H1 (cell line): ENCODE data around the gene SMG7. TPM values are rescaled to one million over a fixed set of nuclear protein-coding genes. Genes with fewer than 3 reads are reported as not detected.

Experiments used
- CTCF ChIA-PET: fragments of 300-600 bp; sonication (Branson Sonifier 250); formaldehyde crosslinking; loops from one replicate; lab custom pipeline; 2021; ENCODE audit not compliant: partially characterized antibody; lab: Charles Lee
- POLR2A ChIA-PET: fragments of 300-600 bp; sonication (Branson Sonifier 250); formaldehyde crosslinking; loops from one replicate; lab custom pipeline; 2021; ENCODE audit warnings: inconsistent platforms; ENCODE audit not compliant: partially characterized antibody; lab: Charles Lee
- DNase-seq, 2 experiments: peaks; one replicate each; pipeline versions ENCODE4 v3.0.0 to v3.0.0-alpha.2; 2010 to 2022; ENCODE audit warnings: low spot score in 2 of 2, low read depth in 1 of 2, mixed read lengths in 1 of 2
- FAIRE-seq: peaks from 2 replicates; lab custom pipeline; 2011; peaks lifted over from hg19 to GRCh38; lab: Jason Lieb, UNC
- H2AFZ ChIP-seq: 2 replicates; pipeline ENCODE4 v1.8.1; 2012; ENCODE audit warnings: low read length, inconsistent platforms
- H2AK5ac ChIP-seq: 2 replicates; pipeline ENCODE4 v1.6.1; 2013; ENCODE audit warnings: low read depth, low read length
- H2BK120ac ChIP-seq: replicated peaks from 2 replicates; pipeline ENCODE3; 2013; ENCODE audit warnings: low read depth, low read length, inconsistent platforms
- H2BK12ac ChIP-seq: 2 replicates; pipeline ENCODE4 v1.6.1; 2013; ENCODE audit warnings: low read depth, low read length
- H2BK15ac ChIP-seq: 2 replicates; pipeline ENCODE4 v1.6.1; 2013; ENCODE audit warnings: low read length
- H2BK20ac ChIP-seq: 2 replicates; pipeline ENCODE4 v1.6.1; 2013; ENCODE audit warnings: low read length
- H2BK5ac ChIP-seq: 2 replicates; pipeline ENCODE4 v1.6.1; 2013; ENCODE audit warnings: low read depth, low read length
- H3K14ac ChIP-seq: 2 replicates; pipeline ENCODE4 v1.6.1; 2013; ENCODE audit warnings: inconsistent platforms; ENCODE audit not compliant: insufficient read length
- H3K18ac ChIP-seq: 2 replicates; pipeline ENCODE4 v1.6.1; 2013; ENCODE audit warnings: low read length; ENCODE audit errors: extremely low read depth
- H3K23ac ChIP-seq: 2 replicates; pipeline ENCODE4 v1.6.1; 2013; ENCODE audit warnings: inconsistent platforms; ENCODE audit not compliant: insufficient read length
- H3K23me2 ChIP-seq: 2 replicates; pipeline ENCODE4 v1.6.1; 2013; ENCODE audit warnings: low read depth, low read length
- H3K27ac ChIP-seq: 2 replicates; pipeline ENCODE4 v1.6.1; 2011; ENCODE audit warnings: low read depth, low read length, inconsistent platforms
- H3K27me3 ChIP-seq, 4 experiments: replicated peaks in 1 of 4; 1 replicate in 1 of 4; 2 replicates in 3 of 4; pipeline versions ENCODE4 v1.6.1 to v1.8.1; 2011 to 2013; ENCODE audit warnings: low read length in 3 of 4, mild to moderate bottlenecking in 3 of 4, inconsistent platforms in 2 of 4, mixed read lengths in 2 of 4, moderate library complexity in 1 of 4; ENCODE audit not compliant: control insufficient read depth in 3 of 4, insufficient read depth in 3 of 4; ENCODE audit errors: extremely low read depth in 1 of 4
- H3K36me3 ChIP-seq, 4 experiments: 2 replicates each; pipeline versions ENCODE4 v1.6.1 to v1.8.1; 2011 to 2013; ENCODE audit warnings: mild to moderate bottlenecking in 4 of 4, low read length in 3 of 4, moderate library complexity in 2 of 4, control low read depth in 1 of 4, inconsistent platforms in 1 of 4; ENCODE audit not compliant: insufficient read depth in 4 of 4, control insufficient read depth in 2 of 4
- H3K4ac ChIP-seq: replicated peaks from 2 replicates; pipeline ENCODE3; 2013; ENCODE audit warnings: low read length, low read depth, mixed read lengths, inconsistent platforms; ENCODE audit not compliant: insufficient read length
- H3K4me1 ChIP-seq, 4 experiments: replicated peaks in 1 of 4; 1 replicate in 1 of 4; 2 replicates in 3 of 4; pipeline versions ENCODE4 v1.6.1 to v1.8.1; 2011 to 2013; ENCODE audit warnings: low read length in 3 of 4, inconsistent platforms in 2 of 4, mixed read lengths in 1 of 4; ENCODE audit not compliant: insufficient read depth in 4 of 4, control insufficient read depth in 3 of 4
- H3K4me2 ChIP-seq, 2 experiments: 2 replicates each; pipeline versions ENCODE4 v1.6.1 to v1.8.1; 2011 to 2013; ENCODE audit warnings: low read depth in 2 of 2, low read length in 2 of 2, control low read depth in 1 of 2, inconsistent platforms in 1 of 2, mild to moderate bottlenecking in 1 of 2; ENCODE audit not compliant: insufficient read depth in 1 of 2
- H3K4me3 ChIP-seq, 4 experiments: fragments of 200-600, 300-600 bp in 1 of 4; sonication (generic), shearing (Covaris generic), sonication (Bioruptor Twin) in 1 of 4; 2 replicates each; pipeline versions ENCODE4 v1.5.1 to v1.8.1; 2011 to 2016; ENCODE audit warnings: low read length in 4 of 4, low read depth in 3 of 4, control low read depth in 2 of 4, inconsistent platforms in 2 of 4, mild to moderate bottlenecking in 2 of 4, mixed read lengths in 1 of 4, moderate library complexity in 1 of 4; ENCODE audit not compliant: insufficient read depth in 2 of 4; ENCODE audit errors: extremely low read depth in 1 of 4
- H3K56ac ChIP-seq: replicated peaks from 2 replicates; pipeline ENCODE3; 2013; ENCODE audit warnings: low read depth, mild to moderate bottlenecking, mixed read lengths, low read length, inconsistent platforms; ENCODE audit not compliant: insufficient read length
- H3K79me1 ChIP-seq: 2 replicates; pipeline ENCODE4 v1.6.1; 2013; ENCODE audit warnings: low read depth, low read length, control low read depth
- H3K79me2 ChIP-seq, 2 experiments: 2 replicates each; pipeline versions ENCODE4 v1.6.1 to v1.8.1; 2012 to 2013; ENCODE audit warnings: low read length in 2 of 2, mild to moderate bottlenecking in 2 of 2, inconsistent platforms in 1 of 2; ENCODE audit not compliant: insufficient read depth in 2 of 2, control insufficient read depth in 1 of 2
- H3K9ac ChIP-seq, 4 experiments: replicated peaks in 1 of 4; 1 replicate in 1 of 4; 2 replicates in 3 of 4; pipeline versions ENCODE4 v1.6.1 to v1.8.1; 2011 to 2013; ENCODE audit warnings: low read depth in 3 of 4, low read length in 3 of 4, control low read depth in 2 of 4, mild to moderate bottlenecking in 2 of 4, moderate library complexity in 2 of 4, inconsistent platforms in 1 of 4; ENCODE audit errors: extremely low read depth in 1 of 4
- H3K9me3 ChIP-seq, 2 experiments: 2 replicates each; pipeline versions ENCODE4 v1.6.1 to v1.8.1; 2012 to 2013; ENCODE audit warnings: mild to moderate bottlenecking in 2 of 2, moderate library complexity in 2 of 2, control low read depth in 1 of 2, inconsistent platforms in 1 of 2, low read depth in 1 of 2, low read length in 1 of 2, mixed read lengths in 1 of 2; ENCODE audit not compliant: insufficient read depth in 2 of 2
- H4K20me1 ChIP-seq, 2 experiments: replicated peaks in 1 of 2; 2 replicates each; pipeline versions ENCODE3 to v1.8.1; 2011 to 2013; ENCODE audit warnings: inconsistent platforms in 2 of 2, low read length in 2 of 2, mild to moderate bottlenecking in 1 of 2; ENCODE audit not compliant: insufficient read depth in 2 of 2, control insufficient read depth in 1 of 2
- H4K5ac ChIP-seq: 2 replicates; pipeline ENCODE4 v1.6.1; 2013; ENCODE audit warnings: low read length, low read depth, mixed read lengths, inconsistent platforms; ENCODE audit not compliant: insufficient read length
- H4K8ac ChIP-seq: 2 replicates; pipeline ENCODE4 v1.8.0; 2013; ENCODE audit warnings: mild to moderate bottlenecking, moderate library complexity, low read length, inconsistent platforms; ENCODE audit not compliant: insufficient read depth; ENCODE audit errors: extremely low read depth
- H4K91ac ChIP-seq: replicated peaks from 2 replicates; pipeline ENCODE3; 2013; ENCODE audit warnings: low read length, mixed read lengths, inconsistent platforms; ENCODE audit not compliant: insufficient read length
- HDAC6 ChIP-seq: IDR thresholded peaks from one replicate; pipeline ENCODE4 v1.7.1; 2012; ENCODE audit warnings: low read depth, mild to moderate bottlenecking, inconsistent platforms, low read length, moderate library complexity
- KDM4A ChIP-seq: IDR thresholded peaks from one replicate; pipeline ENCODE4 v1.7.1; 2012; ENCODE audit warnings: low read depth, mild to moderate bottlenecking, moderate library complexity, low read length, inconsistent platforms; ENCODE audit not compliant: severe bottlenecking
- WGBS, 2 experiments: shearing (Covaris generic) in 1 of 2; methylation state at CpG; one replicate each; pipeline versions ENCODE4 v1.1.6 to v1.1.7; 2013 to 2015; ENCODE audit warnings: low lambda C conversion rate in 2 of 2, mixed read lengths in 2 of 2, inconsistent platforms in 1 of 2, low coverage in 1 of 2, missing lambda C conversion rate in 1 of 2; ENCODE audit not compliant: insufficient replicate concordance in 2 of 2, insufficient coverage in 1 of 2, insufficient read length in 1 of 2; ENCODE audit errors: extremely low coverage in 1 of 2, missing lambda C conversion rate in 1 of 2; 5-methylcytosine and 5-hydroxymethylcytosine counted together
- polyA plus RNA-seq, 7 experiments: library from polyadenylated mRNA; depleted of rRNA in 3 of 7; stranded (reverse) in 5 of 7; unstranded in 2 of 7; fragments of >200 nt in 5 of 7; fragments of 200-250 nt in 2 of 7; gene quantifications; 1 replicate in 5 of 7; 2 replicates in 1 of 7; 4 replicates in 1 of 7; pipeline versions ENCODE4 v1.2.1 to v1.2.3, GENCODE V29; 2011 to 2013; ENCODE audit warnings: missing spikeins in 2 of 7, mixed read lengths in 2 of 7
- total RNA-seq: library from RNA; stranded (reverse); fragmentation: NEBNext Ultra II Directional; extraction: Animal tissue kit (Norgen Biotek cat#: 25700); gene quantifications from 2 replicates; pipeline ENCODE4 v1.2.1, GENCODE V29; 2021

Gene SMG7
- total and polyA plus RNA-seq, 2 of the 8 experiments (the other 6 are each of a cell fraction or from before 2014, with no cell fraction given), result 39.3 to 65.6 TPM

GRCh38 chr1:183476081-183476480 is 3.8 kb downstream of the SMG7 start:
- FAIRE-seq, result no peak
- H3K4me2 ChIP-seq, result no peak overlapping the region
- no peaks in the 10 kb centered on the region; a peak in 1 of 8 replicates for H3K36me3 ChIP-seq
- TF ChIP-seq HDAC6 (no peak), KDM4A (no peak)
- no peak overlapping the region for H2BK15ac ChIP-seq
- H3K9ac ChIP-seq, result no peak overlapping the region
- H3K14ac ChIP-seq, result no peak overlapping the region
- no peak overlapping the region for H3K27ac ChIP-seq
- no peak overlapping the region for H2AFZ ChIP-seq
- peaks cover 8% of the 10 kb centered on the region for H3K23me2 ChIP-seq
- ChIA-PET CTCF (interaction anchor here (0.6 to 4.1 kb wide), 3 partner anchors 9 to 205 kb away, joined by 3 to 14 read pairs (median 12); no protein-coding TSS in a partner anchor), POLR2A (interaction anchor here (1.2 kb wide), 1 partner anchor 19 kb away, joined by 4 read pairs; no protein-coding TSS in a partner anchor)
- no peak overlapping the region for H3K56ac ChIP-seq
- H3K4me3 ChIP-seq, result no peak overlapping the region
- no peak overlapping the region for H2AK5ac ChIP-seq
- no peak overlapping the region for H4K8ac ChIP-seq
- peaks cover 10% of the 10 kb centered on the region for H3K79me1 ChIP-seq
- DNase-seq, result no peak
- H2BK20ac ChIP-seq, result no peak overlapping the region
- no peaks in the 10 kb centered on the region for H3K27me3 ChIP-seq
- no peak overlapping the region for H3K23ac ChIP-seq
- H4K20me1 ChIP-seq, result peaks cover 10 to 17% of the 10 kb centered on the region in 2 experiments
- no peak overlapping the region for H3K4ac ChIP-seq
- peaks cover 32 to 87% of the 10 kb centered on the region in 2 experiments for H3K79me2 ChIP-seq
- no peaks in the 10 kb centered on the region for H3K9me3 ChIP-seq
- H4K5ac ChIP-seq, result no peak overlapping the region
- no peak overlapping the region for H2BK12ac ChIP-seq
- peaks cover 0 to 8% (median 3%) of the 10 kb centered on the region in 4 experiments; a peak in 5 of 7 replicates for H3K4me1 ChIP-seq
- H2BK120ac ChIP-seq, result no peak overlapping the region
- no peak overlapping the region for H3K18ac ChIP-seq
- H2BK5ac ChIP-seq, result no peak overlapping the region
- 94% methylated on average over 3 of the region's 3 CpGs; no CpG with 5 or more reads in 1 of the 2 experiments for WGBS, 2 experiments
- H4K91ac ChIP-seq, result no peak overlapping the region
